Ascending aorta (tissue), 2 donors: ENCODE data around the gene CSNK2A3. TPM values are rescaled to one million over a fixed set of nuclear protein-coding genes. Genes with fewer than 3 reads are reported as not detected.
"Not testable (repeated sequence)": the region's sequence is repeated elsewhere in the genome, so short reads cannot be mapped to it uniquely, and the experiment has no call there.

Experiments
- DNase-seq, 2 donors: peaks; one replicate each; pipeline ENCODE4 v3.0.0-alpha.2; 2019; ENCODE audit warnings: low spot score in 2 of 2
- H3K27ac ChIP-seq, 2 donors: fragments of 200-600 bp; sonication (generic); one replicate each; pipeline ENCODE4 v1.5.1; 2016 to 2017; ENCODE audit warnings: mild to moderate bottlenecking in 1 of 2
- H3K27me3 ChIP-seq: fragments of 200-600 bp; sonication (generic); one replicate; pipeline ENCODE4 v1.5.1; 2017
- H3K36me3 ChIP-seq, 2 donors: fragments of 200-600 bp; sonication (generic); one replicate each; pipeline ENCODE4 v1.5.1; 2016
- H3K4me1 ChIP-seq, 2 donors: fragments of 200-600 bp; sonication (generic); one replicate each; pipeline ENCODE4 v1.5.1; 2016 to 2017; ENCODE audit warnings: mild to moderate bottlenecking in 1 of 2
- H3K4me3 ChIP-seq, 2 donors: fragments of 200-600 bp; sonication (generic); one replicate each; pipeline ENCODE4 v1.5.1; 2016 to 2017; ENCODE audit warnings: mild to moderate bottlenecking in 1 of 2
- H3K9me3 ChIP-seq, 2 donors: fragments of 200-600 bp; sonication (generic); one replicate each; pipeline ENCODE4 v1.5.1; 2016
- intact Hi-C: fragments of 100-400 bp; cut with DNase I; formaldehyde crosslinking; loops from one replicate; pipeline ENCODE4 v1.15.1; 2023
- total RNA-seq: library from RNA; depleted of rRNA; stranded (reverse); fragments of >200 nt; gene quantifications from one replicate; pipeline ENCODE4 v1.1.0, GENCODE V29; 2016
- TF ChIP-seq, protein P1 (sequence below), 3 experiments: fragments of 200-600 bp in 2 of 3; fragments of 450-650 bp in 1 of 3; sonication (generic) in 2 of 3; IDR thresholded peaks; one replicate each; pipeline ENCODE4 v1.5.1; 2016 to 2019; ENCODE audit warnings: antibody characterized with exemption in 3 of 3, mild to moderate bottlenecking in 1 of 3, moderate library complexity in 1 of 3

Gene CSNK2A3
- total RNA-seq, 1 donor from 2014 or later, result 0.53 TPM

DNA sequence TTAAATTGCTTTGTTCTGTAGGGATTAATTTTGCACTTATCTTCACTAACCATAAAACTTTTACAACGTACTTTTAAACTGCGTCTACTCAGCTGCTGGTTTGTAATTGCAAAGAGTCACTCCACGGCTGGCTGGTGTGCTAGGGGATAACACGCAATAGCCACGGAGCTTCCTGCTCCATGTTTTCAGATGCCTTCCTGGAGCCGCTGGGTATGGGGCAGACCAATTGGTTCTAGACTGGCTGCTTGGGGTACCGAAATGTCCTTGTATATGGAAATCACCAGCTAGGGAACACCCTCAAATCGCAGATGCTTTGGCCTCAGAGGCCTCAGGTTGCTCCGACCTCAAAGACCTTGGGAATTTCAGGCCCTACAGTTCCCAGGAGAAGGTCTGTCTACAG, 3.8 kb upstream of the CSNK2A3 start:
- Histone ChIP-seq H3K4me3 (no peak overlapping the region), H3K36me3 (no peaks in the 10 kb centered on the region), H3K27ac (no peak overlapping the region), H3K4me1 (no peaks in the 10 kb centered on the region), H3K27me3 (no peaks in the 10 kb centered on the region), H3K9me3 (no peaks in the 10 kb centered on the region)
- no peak for DNase-seq
- intact Hi-C loops, result no loop called here
- TF ChIP-seq, protein P1, sequence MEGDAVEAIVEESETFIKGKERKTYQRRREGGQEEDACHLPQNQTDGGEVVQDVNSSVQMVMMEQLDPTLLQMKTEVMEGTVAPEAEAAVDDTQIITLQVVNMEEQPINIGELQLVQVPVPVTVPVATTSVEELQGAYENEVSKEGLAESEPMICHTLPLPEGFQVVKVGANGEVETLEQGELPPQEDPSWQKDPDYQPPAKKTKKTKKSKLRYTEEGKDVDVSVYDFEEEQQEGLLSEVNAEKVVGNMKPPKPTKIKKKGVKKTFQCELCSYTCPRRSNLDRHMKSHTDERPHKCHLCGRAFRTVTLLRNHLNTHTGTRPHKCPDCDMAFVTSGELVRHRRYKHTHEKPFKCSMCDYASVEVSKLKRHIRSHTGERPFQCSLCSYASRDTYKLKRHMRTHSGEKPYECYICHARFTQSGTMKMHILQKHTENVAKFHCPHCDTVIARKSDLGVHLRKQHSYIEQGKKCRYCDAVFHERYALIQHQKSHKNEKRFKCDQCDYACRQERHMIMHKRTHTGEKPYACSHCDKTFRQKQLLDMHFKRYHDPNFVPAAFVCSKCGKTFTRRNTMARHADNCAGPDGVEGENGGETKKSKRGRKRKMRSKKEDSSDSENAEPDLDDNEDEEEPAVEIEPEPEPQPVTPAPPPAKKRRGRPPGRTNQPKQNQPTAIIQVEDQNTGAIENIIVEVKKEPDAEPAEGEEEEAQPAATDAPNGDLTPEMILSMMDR (IDR thresholded peaks at IDR 0.05), result no peak

DNA sequence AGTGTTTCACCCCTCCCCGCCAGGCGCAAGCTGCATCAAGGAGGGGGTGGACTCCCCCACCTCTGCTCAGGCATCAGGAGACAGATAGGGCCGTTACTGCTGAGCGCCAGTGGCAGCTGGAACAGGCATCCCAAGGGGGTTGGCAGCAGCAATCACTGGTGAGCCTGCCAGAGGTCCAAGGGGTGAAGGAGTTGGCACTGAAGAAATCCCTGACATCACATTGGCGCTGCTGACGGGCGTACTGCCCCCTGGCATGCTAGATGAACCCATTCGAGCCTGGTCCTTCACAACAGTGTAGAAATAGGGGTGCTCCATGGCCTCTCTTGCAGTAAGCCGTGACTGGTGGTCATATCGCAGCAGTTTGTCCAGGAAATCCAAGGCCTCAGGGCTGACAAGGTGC, 1.2 kb downstream of the CSNK2A3 start:
- DNase-seq, H3K9me3 ChIP-seq, intact Hi-C loops: not testable (repeated sequence)

DNA sequence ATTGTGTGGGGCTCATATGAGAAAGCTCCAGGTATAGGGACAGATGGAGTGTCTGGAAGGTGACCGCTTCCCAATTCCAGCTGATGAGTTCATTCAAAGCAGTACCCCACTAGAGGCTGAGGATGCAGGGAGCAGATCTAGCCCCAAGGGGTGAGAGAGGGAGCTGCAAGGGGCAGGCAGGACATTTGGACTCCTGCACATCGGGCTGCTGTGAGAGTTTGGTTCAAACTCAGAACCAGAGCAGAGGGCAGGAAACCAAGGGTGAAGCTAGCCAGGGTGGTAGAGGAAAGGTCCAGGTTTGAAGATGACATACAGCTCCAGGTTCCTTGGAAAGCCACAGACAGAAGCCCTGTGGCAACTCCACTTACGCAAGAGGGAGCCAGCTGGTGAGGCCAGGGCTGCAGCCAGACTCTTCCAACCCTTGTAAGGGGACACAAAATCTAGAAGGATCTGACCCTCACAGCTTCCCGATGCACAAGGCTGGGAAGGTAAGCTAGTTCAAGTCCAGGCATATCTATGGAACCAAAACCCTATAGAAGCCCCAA, 1.9 kb downstream of the CSNK2A3 start:
- intact Hi-C loops, result no loop called here
- no peaks in the 10 kb centered on the region for H3K27me3 ChIP-seq
- no peak overlapping the region for H3K4me3 ChIP-seq
- H3K9me3 ChIP-seq, result no peaks in the 10 kb centered on the region
- DNase-seq, result no peak
- H3K4me1 ChIP-seq, result peaks cover 0 to 12% of the 10 kb centered on the region in 2 donors
- H3K36me3 ChIP-seq, result no peaks in the 10 kb centered on the region
- TF ChIP-seq, protein P1 (IDR thresholded peaks at IDR 0.05), result no peak
- H3K27ac ChIP-seq, result no peak overlapping the region

More for the DNA sequence above, 1.2 kb downstream of the CSNK2A3 start:
- not testable (repeated sequence) for H3K36me3 ChIP-seq, H3K4me3 ChIP-seq, H3K27me3 ChIP-seq, H3K27ac ChIP-seq
- H3K4me1 ChIP-seq, result peaks cover 0 to 12% of the 10 kb centered on the region in 2 donors

DNA sequence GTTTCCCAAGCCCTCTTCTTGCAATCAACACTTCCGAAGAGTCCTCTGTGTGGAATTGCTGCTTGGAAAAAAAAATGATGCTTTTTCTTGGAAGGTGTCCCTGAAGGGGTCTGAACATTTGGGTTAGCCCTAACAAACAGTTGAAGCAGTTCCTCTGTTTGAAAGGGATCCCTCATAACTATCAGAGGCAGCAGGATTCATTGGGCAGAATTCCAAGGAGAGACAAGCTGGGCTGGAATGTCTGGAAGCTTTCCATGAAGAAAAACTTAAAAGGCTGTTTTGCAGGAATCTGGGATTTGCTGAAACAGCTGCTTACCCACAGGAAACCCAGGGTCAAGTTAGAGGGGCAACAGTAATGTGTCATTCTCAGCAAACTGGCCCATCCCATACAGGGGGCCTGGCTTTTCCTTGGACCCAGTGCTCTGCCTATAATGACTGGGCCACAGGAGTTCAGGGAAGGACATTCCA, 3.1 kb downstream of the CSNK2A3 start:
- intact Hi-C loops, result no loop called here
- Histone ChIP-seq H3K4me3 (no peak overlapping the region), H3K9me3 (no peaks in the 10 kb centered on the region), H3K27me3 (no peaks in the 10 kb centered on the region), H3K36me3 (no peaks in the 10 kb centered on the region), H3K27ac (no peak overlapping the region), H3K4me1 (peaks cover 0 to 12% of the 10 kb centered on the region in 2 donors)
- no peak for DNase-seq
- TF ChIP-seq, protein P1 (IDR thresholded peaks at IDR 0.05), result no peak

DNA sequence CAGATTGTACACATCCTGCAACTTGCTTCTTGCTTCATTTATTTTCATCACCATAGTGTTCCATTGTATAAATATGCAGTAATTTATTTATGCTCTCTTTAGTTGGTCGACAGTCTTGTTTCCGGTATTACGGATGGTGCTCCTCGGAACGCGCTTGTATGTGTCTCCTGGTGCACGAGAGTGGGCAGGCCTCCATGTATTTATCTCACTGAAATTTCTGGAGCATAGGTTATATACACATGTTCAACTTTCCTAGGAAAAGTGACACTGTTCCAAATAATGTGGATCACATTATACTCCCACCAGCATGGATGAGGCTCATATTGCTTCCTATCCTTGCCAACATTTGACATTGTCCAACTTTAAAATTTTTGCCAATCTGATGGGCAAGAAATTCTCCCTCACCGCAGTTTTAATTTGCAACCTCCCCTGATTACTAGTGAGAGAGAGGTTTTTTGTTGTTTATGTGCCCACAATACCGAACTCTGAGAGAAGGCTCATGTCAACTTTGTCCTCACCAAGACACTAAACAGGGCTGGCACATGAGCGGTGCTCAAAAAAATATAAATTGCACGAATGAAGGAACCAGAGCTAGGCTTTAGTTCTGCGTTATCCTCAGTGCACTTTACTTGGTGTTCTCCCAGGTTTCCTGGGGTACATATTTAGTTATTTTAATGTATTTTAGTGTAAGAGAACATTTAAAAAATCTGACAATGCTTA, 3.8 kb downstream of the CSNK2A3 start:
- TF ChIP-seq, protein P1 (IDR thresholded peaks at IDR 0.05), result no peak
- Histone ChIP-seq H3K9me3 (no peaks in the 10 kb centered on the region), H3K4me1 (peaks cover 0 to 12% of the 10 kb centered on the region in 2 donors), H3K27me3 (no peaks in the 10 kb centered on the region), H3K27ac (no peak overlapping the region), H3K4me3 (no peak overlapping the region), H3K36me3 (no peaks in the 10 kb centered on the region)
- intact Hi-C loops, result no loop called here
- no peak for DNase-seq

DNA sequence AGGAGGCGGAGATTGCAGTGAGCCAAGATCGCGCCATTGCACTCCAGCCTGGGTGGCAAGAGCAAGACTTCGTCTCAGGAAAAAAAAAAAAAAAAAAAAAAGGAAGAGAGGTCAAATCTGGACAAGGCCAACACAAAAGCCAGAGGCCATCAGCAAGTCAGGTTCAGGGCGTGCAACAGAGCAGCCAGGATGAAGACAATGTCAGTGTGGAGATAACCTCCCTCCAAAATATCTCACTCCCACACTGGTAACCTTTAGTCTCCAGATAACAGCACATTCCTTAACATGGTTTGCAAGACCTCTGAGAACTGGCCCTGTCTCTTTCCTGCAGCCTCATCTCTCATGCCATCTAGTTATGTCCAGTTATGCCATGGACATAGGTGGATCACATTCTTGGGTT, 4.7 kb downstream of the CSNK2A3 start:
- DNase-seq, result no peak
- Histone ChIP-seq H3K4me1 (peaks cover 0 to 12% of the 10 kb centered on the region in 2 donors), H3K4me3 (no peak overlapping the region), H3K27ac (no peak overlapping the region), H3K27me3 (no peaks in the 10 kb centered on the region), H3K9me3 (no peaks in the 10 kb centered on the region), H3K36me3 (no peaks in the 10 kb centered on the region)
- intact Hi-C loops, result no loop called here
- TF ChIP-seq, protein P1 (IDR thresholded peaks at IDR 0.05), result no peak
